ENCODE measurements around the gene MCRIP2.

MCRIP2 gene

DNA sequence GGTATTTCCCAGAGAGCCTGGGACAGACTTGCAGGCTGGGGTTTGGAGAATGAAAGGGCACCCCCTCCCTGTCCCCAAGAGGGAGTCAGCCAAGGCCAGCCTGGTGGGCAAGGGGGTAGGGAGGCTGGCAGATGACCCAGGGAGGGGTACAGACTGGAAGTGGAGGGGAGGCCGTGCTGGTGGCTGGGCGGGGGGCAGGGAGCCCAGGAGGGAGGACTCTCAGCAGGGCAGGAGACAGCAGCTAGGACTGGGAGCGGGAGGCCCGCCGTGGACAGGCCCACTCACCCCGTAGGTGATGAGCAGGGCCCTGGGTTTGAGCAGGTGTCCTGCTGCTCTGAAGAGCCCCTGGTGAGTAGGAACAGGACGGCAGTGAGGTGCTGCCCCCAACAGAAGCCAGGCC lies 6.6 kb upstream of the MCRIP2 start:
- peak overlapping the region; percentile 98 for H3K27ac ChIP-seq
- TF ChIP-seq, protein P1, sequence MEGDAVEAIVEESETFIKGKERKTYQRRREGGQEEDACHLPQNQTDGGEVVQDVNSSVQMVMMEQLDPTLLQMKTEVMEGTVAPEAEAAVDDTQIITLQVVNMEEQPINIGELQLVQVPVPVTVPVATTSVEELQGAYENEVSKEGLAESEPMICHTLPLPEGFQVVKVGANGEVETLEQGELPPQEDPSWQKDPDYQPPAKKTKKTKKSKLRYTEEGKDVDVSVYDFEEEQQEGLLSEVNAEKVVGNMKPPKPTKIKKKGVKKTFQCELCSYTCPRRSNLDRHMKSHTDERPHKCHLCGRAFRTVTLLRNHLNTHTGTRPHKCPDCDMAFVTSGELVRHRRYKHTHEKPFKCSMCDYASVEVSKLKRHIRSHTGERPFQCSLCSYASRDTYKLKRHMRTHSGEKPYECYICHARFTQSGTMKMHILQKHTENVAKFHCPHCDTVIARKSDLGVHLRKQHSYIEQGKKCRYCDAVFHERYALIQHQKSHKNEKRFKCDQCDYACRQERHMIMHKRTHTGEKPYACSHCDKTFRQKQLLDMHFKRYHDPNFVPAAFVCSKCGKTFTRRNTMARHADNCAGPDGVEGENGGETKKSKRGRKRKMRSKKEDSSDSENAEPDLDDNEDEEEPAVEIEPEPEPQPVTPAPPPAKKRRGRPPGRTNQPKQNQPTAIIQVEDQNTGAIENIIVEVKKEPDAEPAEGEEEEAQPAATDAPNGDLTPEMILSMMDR (conservative IDR thresholded peaks at IDR 0.05), result no peak
- TF ChIP-seq ZFX (IDR thresholded peaks at IDR 0.05), result no peak

DNA sequence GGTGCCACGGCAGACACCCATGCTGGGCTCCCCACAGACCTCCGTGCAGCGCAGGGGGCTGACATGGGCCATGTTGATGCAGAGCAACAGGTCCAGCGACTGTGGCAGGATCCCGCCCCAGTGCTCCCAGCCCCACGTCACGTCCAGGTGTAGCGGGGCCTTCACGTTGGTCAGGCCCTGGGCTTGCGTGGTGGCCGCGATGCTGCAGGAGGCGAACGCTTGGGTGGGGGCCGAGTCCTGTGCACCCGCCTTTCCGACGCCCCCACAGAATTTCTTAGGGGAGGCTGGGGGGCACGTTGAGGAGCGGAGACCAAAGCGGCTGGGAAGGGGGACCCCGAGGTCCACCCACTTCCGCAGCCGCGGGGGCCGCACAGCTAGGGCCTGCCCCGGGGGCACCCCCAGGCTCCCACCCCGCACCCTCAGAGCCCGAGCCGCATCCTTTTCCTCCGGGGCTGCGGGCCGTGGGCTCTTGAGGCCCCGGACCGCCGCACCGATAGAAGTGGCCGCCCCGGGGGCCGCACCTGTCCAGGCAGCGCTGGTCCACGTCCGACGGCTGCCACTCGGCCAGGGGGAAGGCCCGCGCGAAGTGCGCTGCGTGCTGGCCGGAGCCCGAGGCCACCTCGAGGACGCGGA lies 5.9 kb upstream of the MCRIP2 start:
- TF ChIP-seq ZFX (IDR thresholded peaks at IDR 0.05), result peak; percentile 89
- TF ChIP-seq, protein P1 (conservative IDR thresholded peaks at IDR 0.05), result no peak
- H3K27ac ChIP-seq, result peak overlapping the region; percentile 98

GRCh38 chr16:636206-637080 lies 5.2 kb upstream of the MCRIP2 start, which contains the start of gene METTL26:
METTL26 (minus strand) TSS chr16:636305; CDS start chr16:636290, 15 bp downstream.
- TF ChIP-seq ZFX (IDR thresholded peaks at IDR 0.05), result peak; percentile 44
- TF ChIP-seq, protein P1 (conservative IDR thresholded peaks at IDR 0.05), result no peak
- H3K27ac ChIP-seq, result peak within 1 kb of the TSS; percentile 98

GRCh38 chr16:637081-638018 lies 4.3 kb upstream of the MCRIP2 start:
- peak overlapping the region; percentile 98 for H3K27ac ChIP-seq
- TF ChIP-seq, protein P1 (conservative IDR thresholded peaks at IDR 0.05), result no peak
- TF ChIP-seq ZFX (IDR thresholded peaks at IDR 0.05), result no peak

- H3K27ac ChIP-seq, result peak overlapping the region; percentile 98; the same call in 1 of the 2 replicates
- TF ChIP-seq, protein P1 (conservative IDR thresholded peaks at IDR 0.05), result no peak
- no peak for TF ChIP-seq ZFX (IDR thresholded peaks at IDR 0.05)
Measured at GRCh38 chr16:638034-638543, 3.5 kb upstream of the MCRIP2 start.

- TF ChIP-seq, protein P1 (conservative IDR thresholded peaks at IDR 0.05), result no peak
- no peak for TF ChIP-seq ZFX (IDR thresholded peaks at IDR 0.05)
- H3K27ac ChIP-seq, result peak overlapping the region; percentile 98; the same call in 1 of the 2 replicates
Measured at GRCh38 chr16:638836-639235, 2.8 kb upstream of the MCRIP2 start.

Measured in C4-2B (cell line).